HepG2 (cell line): ENCODE results near the gene NRG2. TPM values are rescaled to one million over a fixed set of nuclear protein-coding genes. Genes with fewer than 3 reads are reported as not detected.

ENCODE experiments used
- ATAC-seq: fragments of 200-7000 bp; cut with Tn5 transposase; 3 replicates; pipeline ENCODE4 v1.9.1; 2020; ENCODE audit warnings: mild to moderate bottlenecking, moderate library complexity
- BruUV-seq: library from RNA; stranded (reverse); fragments of 400-500 nt; replicated peaks from 2 replicates; lab custom pipeline; 2021; lab: Mats Ljungman, UMichigan
- CTCF ChIA-PET: fragments of 300-600 bp; formaldehyde crosslinking; extraction: SDS; loops from one replicate; lab custom pipeline; 2021; ENCODE audit warnings: low total read pairs, inconsistent platforms, low intra/inter-chr PET ratio; lab: Yijun Ruan, JAX
- POLR2A ChIA-PET: fragments of 350-600 bp; sonication (Branson Sonifier 250); formaldehyde crosslinking; loops from one replicate; lab custom pipeline; 2020; ENCODE audit warnings: antibody characterized with exemption, inconsistent platforms; lab: Yijun Ruan, JAX
- DNase-seq: peaks from one replicate; pipeline ENCODE4 v3.0.0-alpha.2; 2015; ENCODE audit warnings: low spot score
- FAIRE-seq: peaks from 3 replicates; lab custom pipeline; 2011; peaks lifted over from hg19 to GRCh38; lab: Jason Lieb, UNC
- H2AFZ ChIP-seq: one replicate; pipeline ENCODE4 v1.6.1; 2011; ENCODE audit warnings: low read length, inconsistent platforms
- H3K27ac ChIP-seq: fragments of 300-600 bp; 3 replicates; pipeline ENCODE4 v1.8.0; 2011; ENCODE audit warnings: mixed run types, mild to moderate bottlenecking, mixed read lengths, low read length, inconsistent platforms; ENCODE audit not compliant: insufficient read depth; ENCODE audit errors: extremely low read length
- H3K27me3 ChIP-seq, 2 experiments: fragments of 200-600 bp in 1 of 2; 2 replicates in 1 of 2; 3 replicates in 1 of 2; pipeline versions ENCODE4 v1.6.0 to v1.8.0; 2011; ENCODE audit warnings: low read length in 2 of 2, mild to moderate bottlenecking in 2 of 2, moderate library complexity in 2 of 2, inconsistent platforms in 1 of 2; ENCODE audit not compliant: insufficient read depth in 2 of 2, control insufficient read depth in 1 of 2
- H3K36me3 ChIP-seq, 2 experiments: fragments of 200-600 bp in 1 of 2; replicated peaks in 1 of 2; 2 replicates in 1 of 2; 3 replicates in 1 of 2; pipeline versions ENCODE4 v1.5.1 to v1.8.0; 2011; ENCODE audit warnings: low read length in 2 of 2, inconsistent platforms in 1 of 2; ENCODE audit not compliant: insufficient read depth in 2 of 2, control insufficient read depth in 1 of 2
- H3K4me1 ChIP-seq: 2 replicates; pipeline ENCODE4 v1.5.1; 2012; ENCODE audit warnings: low read length, inconsistent platforms; ENCODE audit not compliant: insufficient read depth
- H3K4me2 ChIP-seq: 2 replicates; pipeline ENCODE4 v1.6.0; 2011; ENCODE audit warnings: low read depth, low read length, inconsistent platforms
- H3K4me3 ChIP-seq, 3 experiments: fragments of 200-600 bp in 1 of 3; sonication (generic), shearing (Covaris generic) in 1 of 3; replicated peaks in 1 of 3; 2 replicates each; pipeline ENCODE4 v1.5.1; 2011 to 2016; ENCODE audit warnings: low read length in 3 of 3, inconsistent platforms in 2 of 3, low read depth in 2 of 3, mild to moderate bottlenecking in 2 of 3, control low read depth in 1 of 3, mixed read lengths in 1 of 3; ENCODE audit not compliant: insufficient read depth in 1 of 3
- H3K79me2 ChIP-seq: one replicate; pipeline ENCODE4 v1.6.1; 2011; ENCODE audit warnings: low read length, inconsistent platforms; ENCODE audit not compliant: insufficient read depth
- H3K9ac ChIP-seq: 2 replicates; pipeline ENCODE4 v1.6.0; 2011; ENCODE audit warnings: mild to moderate bottlenecking, low read depth, low read length, inconsistent platforms; ENCODE audit not compliant: insufficient read depth
- H3K9me3 ChIP-seq: 2 replicates; pipeline ENCODE4 v1.5.1; 2012; ENCODE audit warnings: mild to moderate bottlenecking, low read length
- H4K20me1 ChIP-seq: 2 replicates; pipeline ENCODE4 v1.6.0; 2011; ENCODE audit warnings: inconsistent platforms, mild to moderate bottlenecking, low read length, moderate library complexity; ENCODE audit not compliant: insufficient read depth
- CCAR2 ChIP-seq: fragments of 200-400 bp; formaldehyde crosslinking; optimal IDR thresholded peaks from 2 replicates; pipeline ENCODE3; 2018; ENCODE audit warnings: low read depth, mild to moderate bottlenecking, low read length, moderate library complexity
- ELF1 ChIP-seq: sonication (generic); formaldehyde crosslinking; IDR thresholded peaks from 2 replicates; pipeline ENCODE4 v1.4.0; 2020; ENCODE audit warnings: missing genetic modification reagents
- KDM4B ChIP-seq: sonication (generic); formaldehyde crosslinking; IDR thresholded peaks from 2 replicates; pipeline ENCODE4 v1.4.0; 2020; ENCODE audit warnings: missing genetic modification reagents
- NFKBIZ ChIP-seq: IDR thresholded peaks from 2 replicates; pipeline ENCODE4 v1.6.1; 2018; ENCODE audit warnings: missing genetic modification reagents, missing compliant biosample characterization
- NR2F1 ChIP-seq, 2 experiments: fragments of 450-650 bp in 1 of 2; formaldehyde crosslinking in 1 of 2; IDR thresholded peaks; 2 replicates each; pipeline versions ENCODE4 v1.5.0 to v1.6.1; 2016 to 2020; ENCODE audit warnings: mild to moderate bottlenecking in 1 of 2, missing compliant biosample characterization in 1 of 2, missing genetic modification reagents in 1 of 2, moderate library complexity in 1 of 2
- SMAD9 ChIP-seq: sonication (generic); formaldehyde crosslinking; IDR thresholded peaks from 2 replicates; pipeline ENCODE4 v1.5.1; 2020; ENCODE audit warnings: mild to moderate bottlenecking, missing genetic modification reagents
- SRF ChIP-seq: IDR thresholded peaks from 2 replicates; pipeline ENCODE4 v1.6.1; 2011; ENCODE audit warnings: mild to moderate bottlenecking, low read depth, low read length, moderate library complexity
- STAT5B ChIP-seq: sonication (generic); formaldehyde crosslinking; IDR thresholded peaks from 2 replicates; pipeline ENCODE4 v1.4.0; 2020; ENCODE audit warnings: missing genetic modification reagents
- ZNF180 ChIP-seq: sonication (generic); formaldehyde crosslinking; IDR thresholded peaks from 2 replicates; pipeline ENCODE4 v1.4.0; 2020; ENCODE audit warnings: low read depth, missing genetic modification reagents, borderline replicate concordance
- WGBS: methylation state at CpG from one replicate; pipeline ENCODE4 v1.1.6; 2017; ENCODE audit warnings: low lambda C conversion rate; 5-methylcytosine and 5-hydroxymethylcytosine counted together
- in situ Hi-C: cut with HindIII; loops from 2 replicates; pipeline ENCODE4 v1.10.0; 2017; ENCODE audit warnings: low pct_unique_long_range_greater_than_20kb; ENCODE audit not compliant: extremely low pct_ligation_motif_present
- intact Hi-C: fragments of 100-400 bp; cut with micrococcal nuclease; formaldehyde crosslinking; loops from one replicate; pipeline ENCODE4 v1.10.0; 2022; ENCODE audit not compliant: unreplicated experiment
- polyA plus RNA-seq, 8 experiments: library from polyadenylated mRNA; depleted of rRNA in 3 of 8; stranded (reverse) in 7 of 8; unstranded in 1 of 8; fragments of >200 nt; fragmentation: Illumina TruSeq in 4 of 8; extraction: Trizol in 4 of 8; gene quantifications; 2 replicates each; pipeline versions ENCODE4 v1.2.1 to v1.2.3, GENCODE V29; 2011 to 2016; ENCODE audit warnings: low read depth in 4 of 8, missing spikeins in 1 of 8, mixed read lengths in 1 of 8; ENCODE audit not compliant: insufficient read depth in 1 of 8
- total RNA-seq, 5 experiments: library from RNA; depleted of rRNA; stranded (reverse); fragments of >200 nt; fragmentation: Illumina TruSeq; extraction: Trizol; gene quantifications; 2 replicates each; pipeline ENCODE4 v1.2.3, GENCODE V29; 2016; ENCODE audit warnings: low read depth in 1 of 5
- TF ChIP-seq, protein P1 (sequence below): sonication (generic); formaldehyde crosslinking; IDR thresholded peaks from 2 replicates; pipeline ENCODE4 v1.4.0; 2020; ENCODE audit warnings: missing genetic modification reagents
- TF ChIP-seq, protein P2 (sequence below): sonication (generic); formaldehyde crosslinking; IDR thresholded peaks from 2 replicates; pipeline ENCODE4 v1.9.0; 2021; ENCODE audit warnings: mild to moderate bottlenecking, missing genetic modification reagents
- TF ChIP-seq, protein P3 (sequence below): sonication (generic); formaldehyde crosslinking; IDR thresholded peaks from 2 replicates; pipeline ENCODE4 v1.4.0; 2020; ENCODE audit warnings: missing genetic modification reagents, borderline replicate concordance

Gene NRG2
- total and polyA plus RNA-seq, 2 of the 13 experiments (the other 11 are each of a cell fraction or from before 2014, with no cell fraction given), result not detected

DNA sequence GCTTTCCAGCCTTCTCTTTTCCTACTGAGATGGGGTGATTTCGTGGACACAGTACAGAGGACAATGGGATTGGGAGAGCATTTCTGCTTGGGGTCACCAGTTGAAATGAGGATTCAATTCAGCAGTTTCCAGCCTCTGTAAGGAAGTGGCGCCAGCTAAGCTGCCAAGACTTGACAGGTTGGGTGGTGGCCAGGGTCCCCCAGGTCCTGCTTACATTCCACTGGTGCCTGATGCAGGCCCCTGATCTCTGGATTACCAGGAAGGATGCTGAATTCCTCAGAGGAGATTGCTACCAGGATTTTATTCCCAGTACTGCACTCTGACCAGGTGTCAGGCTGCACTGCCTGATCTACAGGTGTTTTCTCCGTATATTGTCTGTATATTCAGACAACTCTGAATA lies 127.8 kb downstream of the NRG2 start:
- no peaks in the 10 kb centered on the region for H3K36me3 ChIP-seq
- WGBS, result 13% methylated on average over 3 of the region's 3 CpGs
- TF ChIP-seq STAT5B (CRISPR knock-in tag) (no peak), ZNF180 (no peak), SRF (no peak), KDM4B (CRISPR knock-in tag) (no peak), CCAR2 (no peak), SMAD9 (no peak), NFKBIZ (CRISPR knock-in tag) (no peak), ELF1 (no peak), NR2F1 (CRISPR knock-in tag; IDR thresholded peaks at IDR 0.05) (no peak)
- TF ChIP-seq, protein P1, sequence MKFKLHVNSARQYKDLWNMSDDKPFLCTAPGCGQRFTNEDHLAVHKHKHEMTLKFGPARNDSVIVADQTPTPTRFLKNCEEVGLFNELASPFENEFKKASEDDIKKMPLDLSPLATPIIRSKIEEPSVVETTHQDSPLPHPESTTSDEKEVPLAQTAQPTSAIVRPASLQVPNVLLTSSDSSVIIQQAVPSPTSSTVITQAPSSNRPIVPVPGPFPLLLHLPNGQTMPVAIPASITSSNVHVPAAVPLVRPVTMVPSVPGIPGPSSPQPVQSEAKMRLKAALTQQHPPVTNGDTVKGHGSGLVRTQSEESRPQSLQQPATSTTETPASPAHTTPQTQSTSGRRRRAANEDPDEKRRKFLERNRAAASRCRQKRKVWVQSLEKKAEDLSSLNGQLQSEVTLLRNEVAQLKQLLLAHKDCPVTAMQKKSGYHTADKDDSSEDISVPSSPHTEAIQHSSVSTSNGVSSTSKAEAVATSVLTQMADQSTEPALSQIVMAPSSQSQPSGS (CRISPR knock-in tag), result no peak
- TF ChIP-seq, protein P2, sequence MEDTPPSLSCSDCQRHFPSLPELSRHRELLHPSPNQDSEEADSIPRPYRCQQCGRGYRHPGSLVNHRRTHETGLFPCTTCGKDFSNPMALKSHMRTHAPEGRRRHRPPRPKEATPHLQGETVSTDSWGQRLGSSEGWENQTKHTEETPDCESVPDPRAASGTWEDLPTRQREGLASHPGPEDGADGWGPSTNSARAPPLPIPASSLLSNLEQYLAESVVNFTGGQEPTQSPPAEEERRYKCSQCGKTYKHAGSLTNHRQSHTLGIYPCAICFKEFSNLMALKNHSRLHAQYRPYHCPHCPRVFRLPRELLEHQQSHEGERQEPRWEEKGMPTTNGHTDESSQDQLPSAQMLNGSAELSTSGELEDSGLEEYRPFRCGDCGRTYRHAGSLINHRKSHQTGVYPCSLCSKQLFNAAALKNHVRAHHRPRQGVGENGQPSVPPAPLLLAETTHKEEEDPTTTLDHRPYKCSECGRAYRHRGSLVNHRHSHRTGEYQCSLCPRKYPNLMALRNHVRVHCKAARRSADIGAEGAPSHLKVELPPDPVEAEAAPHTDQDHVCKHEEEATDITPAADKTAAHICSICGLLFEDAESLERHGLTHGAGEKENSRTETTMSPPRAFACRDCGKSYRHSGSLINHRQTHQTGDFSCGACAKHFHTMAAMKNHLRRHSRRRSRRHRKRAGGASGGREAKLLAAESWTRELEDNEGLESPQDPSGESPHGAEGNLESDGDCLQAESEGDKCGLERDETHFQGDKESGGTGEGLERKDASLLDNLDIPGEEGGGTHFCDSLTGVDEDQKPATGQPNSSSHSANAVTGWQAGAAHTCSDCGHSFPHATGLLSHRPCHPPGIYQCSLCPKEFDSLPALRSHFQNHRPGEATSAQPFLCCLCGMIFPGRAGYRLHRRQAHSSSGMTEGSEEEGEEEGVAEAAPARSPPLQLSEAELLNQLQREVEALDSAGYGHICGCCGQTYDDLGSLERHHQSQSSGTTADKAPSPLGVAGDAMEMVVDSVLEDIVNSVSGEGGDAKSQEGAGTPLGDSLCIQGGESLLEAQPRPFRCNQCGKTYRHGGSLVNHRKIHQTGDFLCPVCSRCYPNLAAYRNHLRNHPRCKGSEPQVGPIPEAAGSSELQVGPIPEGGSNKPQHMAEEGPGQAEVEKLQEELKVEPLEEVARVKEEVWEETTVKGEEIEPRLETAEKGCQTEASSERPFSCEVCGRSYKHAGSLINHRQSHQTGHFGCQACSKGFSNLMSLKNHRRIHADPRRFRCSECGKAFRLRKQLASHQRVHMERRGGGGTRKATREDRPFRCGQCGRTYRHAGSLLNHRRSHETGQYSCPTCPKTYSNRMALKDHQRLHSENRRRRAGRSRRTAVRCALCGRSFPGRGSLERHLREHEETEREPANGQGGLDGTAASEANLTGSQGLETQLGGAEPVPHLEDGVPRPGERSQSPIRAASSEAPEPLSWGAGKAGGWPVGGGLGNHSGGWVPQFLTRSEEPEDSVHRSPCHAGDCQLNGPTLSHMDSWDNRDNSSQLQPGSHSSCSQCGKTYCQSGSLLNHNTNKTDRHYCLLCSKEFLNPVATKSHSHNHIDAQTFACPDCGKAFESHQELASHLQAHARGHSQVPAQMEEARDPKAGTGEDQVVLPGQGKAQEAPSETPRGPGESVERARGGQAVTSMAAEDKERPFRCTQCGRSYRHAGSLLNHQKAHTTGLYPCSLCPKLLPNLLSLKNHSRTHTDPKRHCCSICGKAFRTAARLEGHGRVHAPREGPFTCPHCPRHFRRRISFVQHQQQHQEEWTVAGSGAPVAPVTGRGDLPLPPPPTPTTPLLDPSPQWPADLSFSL (CRISPR knock-in tag), result no peak
- TF ChIP-seq, protein P3, sequence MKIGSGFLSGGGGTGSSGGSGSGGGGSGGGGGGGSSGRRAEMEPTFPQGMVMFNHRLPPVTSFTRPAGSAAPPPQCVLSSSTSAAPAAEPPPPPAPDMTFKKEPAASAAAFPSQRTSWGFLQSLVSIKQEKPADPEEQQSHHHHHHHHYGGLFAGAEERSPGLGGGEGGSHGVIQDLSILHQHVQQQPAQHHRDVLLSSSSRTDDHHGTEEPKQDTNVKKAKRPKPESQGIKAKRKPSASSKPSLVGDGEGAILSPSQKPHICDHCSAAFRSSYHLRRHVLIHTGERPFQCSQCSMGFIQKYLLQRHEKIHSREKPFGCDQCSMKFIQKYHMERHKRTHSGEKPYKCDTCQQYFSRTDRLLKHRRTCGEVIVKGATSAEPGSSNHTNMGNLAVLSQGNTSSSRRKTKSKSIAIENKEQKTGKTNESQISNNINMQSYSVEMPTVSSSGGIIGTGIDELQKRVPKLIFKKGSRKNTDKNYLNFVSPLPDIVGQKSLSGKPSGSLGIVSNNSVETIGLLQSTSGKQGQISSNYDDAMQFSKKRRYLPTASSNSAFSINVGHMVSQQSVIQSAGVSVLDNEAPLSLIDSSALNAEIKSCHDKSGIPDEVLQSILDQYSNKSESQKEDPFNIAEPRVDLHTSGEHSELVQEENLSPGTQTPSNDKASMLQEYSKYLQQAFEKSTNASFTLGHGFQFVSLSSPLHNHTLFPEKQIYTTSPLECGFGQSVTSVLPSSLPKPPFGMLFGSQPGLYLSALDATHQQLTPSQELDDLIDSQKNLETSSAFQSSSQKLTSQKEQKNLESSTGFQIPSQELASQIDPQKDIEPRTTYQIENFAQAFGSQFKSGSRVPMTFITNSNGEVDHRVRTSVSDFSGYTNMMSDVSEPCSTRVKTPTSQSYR (CRISPR knock-in tag), result no peak
- no peak overlapping the region for H3K9ac ChIP-seq
- ATAC-seq (no peak), DNase-seq (no peak), FAIRE-seq (no peak)
- CTCF ChIA-PET, result no interaction called here
- no peaks in the 10 kb centered on the region for H3K79me2 ChIP-seq
- H3K27ac ChIP-seq, result no peak overlapping the region
- in situ Hi-C loops (no loop called here), intact Hi-C loops (no loop called here)
- no peak overlapping the region for H2AFZ ChIP-seq
- no peaks in the 10 kb centered on the region for H4K20me1 ChIP-seq
- H3K27me3 ChIP-seq, result peaks cover 2 to 3% of the 10 kb centered on the region in 2 experiments; a peak in 1 of 5 replicates
- no TSS peak for BruUV-seq
- H3K9me3 ChIP-seq, result no peaks in the 10 kb centered on the region
- H3K4me3 ChIP-seq, result no peak overlapping the region
- H3K4me2 ChIP-seq, result no peak overlapping the region
- H3K4me1 ChIP-seq, result no peaks in the 10 kb centered on the region; the same call in 1 of the 2 replicates
- POLR2A ChIA-PET, result no interaction called here
